ENCODE data around the gene NPAS1.

DNA sequence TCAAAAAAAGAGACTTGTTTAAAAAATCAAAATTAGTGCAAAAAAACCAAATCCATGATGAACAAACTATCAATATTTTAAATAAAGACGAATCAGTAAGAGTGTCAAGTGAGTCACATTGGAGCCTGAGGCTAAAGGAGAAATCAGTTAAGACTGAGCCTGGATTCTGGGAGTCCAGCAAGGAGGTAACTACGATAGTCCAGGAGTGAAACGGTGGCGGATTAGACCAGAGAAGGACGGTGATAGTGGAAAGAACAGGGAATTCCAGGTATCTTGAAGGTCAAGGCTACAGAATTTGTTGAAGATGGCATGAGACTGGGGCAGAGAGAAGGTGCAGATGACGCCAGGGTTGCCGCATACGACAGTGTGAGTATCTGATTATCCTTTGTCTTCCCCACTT, 7.0 kb upstream of the NPAS1 start:
- TF ChIP-seq CTCF (conservative IDR thresholded peaks at IDR 0.05) (no peak), EZH2 (IDR thresholded peaks at IDR 0.05; ENCODE audit: low read depth) (no peak)

Data from PC-9 (cell line).